Measurements from ENCODE around the gene WDR44. TPM values are rescaled to one million over a fixed set of nuclear protein-coding genes. Genes with fewer than 3 reads are reported as not detected.

WDR44 gene
- total and polyA plus RNA-seq, 10 of the 15 experiments (the other 5 are each of a cell fraction or from before 2014, with no cell fraction given): 3.4 to 14.0 (median 11.6) TPM

DNA sequence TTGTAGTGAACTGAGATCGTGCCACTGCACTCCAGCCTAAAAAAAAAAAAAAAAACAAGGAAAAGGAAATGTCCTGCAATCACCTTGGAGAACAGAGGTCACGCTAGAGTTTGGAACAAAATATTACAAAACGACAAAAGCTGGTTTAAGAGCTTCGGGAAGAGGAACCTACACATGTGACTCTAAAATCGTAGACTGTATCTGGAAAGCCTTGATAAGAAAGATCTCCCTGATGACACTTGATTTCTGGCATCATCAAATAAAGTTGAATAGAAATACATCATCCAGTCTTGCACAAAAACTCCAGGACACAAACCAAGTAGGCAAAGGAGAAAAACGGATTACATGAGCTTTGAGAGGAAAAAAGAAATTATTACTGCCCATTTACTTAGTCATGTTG is 118.6 kb downstream of the WDR44 start:
- Histone ChIP-seq H3K9ac (ENCODE audit: control insufficient read depth, insufficient read depth, low read length) (no peak overlapping the region), H3K36me3 (ENCODE audit: control insufficient read depth in 2 of 2, insufficient read depth in 2 of 2, low read length in 1 of 2) (no peaks in the 10 kb centered on the region), H3K9me3 (replicated peaks; ENCODE audit: control insufficient read depth, insufficient read depth, low read length) (no peaks in the 10 kb centered on the region), H3K4me2 (ENCODE audit: control insufficient read depth, insufficient read depth) (no peak overlapping the region), H3K79me2 (ENCODE audit: control insufficient read depth, insufficient read depth, low read length) (no peaks in the 10 kb centered on the region), H4K20me1 (ENCODE audit: control insufficient read depth, insufficient read depth) (no peaks in the 10 kb centered on the region), H3K4me1 (ENCODE audit: control insufficient read depth, insufficient read depth, low read length) (no peaks in the 10 kb centered on the region), H3K27ac (ENCODE audit: control insufficient read depth, insufficient read depth) (no peak overlapping the region), H3K27me3 (replicated peaks in 1 of 2; ENCODE audit: control insufficient read depth in 2 of 2, insufficient read depth in 2 of 2, low read length in 1 of 2) (no peaks in the 10 kb centered on the region), H3K4me3 (no peak overlapping the region), H2AFZ (ENCODE audit: control insufficient read depth, low read depth, low read length) (no peak overlapping the region)
- ATAC-seq (no peak), FAIRE-seq (no peak), DNase-seq (ENCODE audit: low read depth, low spot score) (no peak)
- ChIA-PET CTCF (interaction anchor here (0.7 kb wide), 1 partner anchor 136 kb away, joined by 3 read pairs; no protein-coding TSS in a partner anchor), RAD21 (ENCODE audit: unreplicated experiment) (interaction anchor here (1.6 kb wide), 1 partner anchor 137 kb away, joined by 3 read pairs; no protein-coding TSS in a partner anchor), SMC1A (ENCODE audit: uncharacterized antibody, unreplicated experiment) (no interaction called here), POLR2A (no interaction called here)
- no TSS peak for BruUV-seq (replicated peaks)
- 22% methylated on average over 5 of the region's 6 CpGs for WGBS (ENCODE audit: insufficient coverage, insufficient replicate concordance, low lambda C conversion rate, missing lambda C conversion rate)
- intact Hi-C loops (cut with micrococcal nuclease; ENCODE audit: unreplicated experiment): no loop called here
- in situ Hi-C loops (cut with MboI): no loop called here
- TF ChIP-seq SPI1 (IDR thresholded peaks at IDR 0.05; ENCODE audit: borderline replicate concordance, insufficient read depth, low read depth, low read length) (no peak), ETV6 (conservative IDR thresholded peaks at IDR 0.05 in 1 of 2, IDR thresholded peaks at IDR 0.05 in 1 of 2; ENCODE audit: borderline replicate concordance in 1 of 2, low read depth in 1 of 2) (no peak)
- TF ChIP-seq, protein P1, sequence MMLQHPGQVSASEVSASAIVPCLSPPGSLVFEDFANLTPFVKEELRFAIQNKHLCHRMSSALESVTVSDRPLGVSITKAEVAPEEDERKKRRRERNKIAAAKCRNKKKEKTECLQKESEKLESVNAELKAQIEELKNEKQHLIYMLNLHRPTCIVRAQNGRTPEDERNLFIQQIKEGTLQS (IDR thresholded peaks at IDR 0.05; ENCODE audit: borderline replicate concordance, extremely low read depth, low read depth, low read length): no peak

DNA sequence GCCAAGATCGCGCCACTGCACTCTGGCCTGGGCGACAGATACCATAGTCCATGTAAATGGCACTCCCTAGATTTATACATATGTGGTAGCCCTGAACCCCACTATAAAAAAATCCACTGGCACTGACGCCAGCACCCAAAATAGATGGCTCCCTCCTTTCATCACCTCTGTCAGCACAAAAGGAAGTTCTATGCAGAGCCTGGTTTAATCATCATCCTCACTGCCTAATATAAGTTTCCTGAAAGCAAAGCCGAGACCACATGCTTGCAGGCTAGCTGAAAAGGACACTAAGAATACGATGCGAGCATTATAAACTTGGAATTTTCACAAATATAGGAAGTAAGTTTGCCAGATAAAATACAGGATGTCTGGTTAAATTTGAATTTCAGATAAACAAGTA is 122.2 kb downstream of the WDR44 start:
- 40% methylated on average over 7 of the region's 7 CpGs for WGBS (ENCODE audit: insufficient coverage, insufficient replicate concordance, low lambda C conversion rate, missing lambda C conversion rate)
- no peaks in the 10 kb centered on the region for H3K27me3 ChIP-seq (replicated peaks in 1 of 2; ENCODE audit: control insufficient read depth in 2 of 2, insufficient read depth in 2 of 2, low read length in 1 of 2)
- no peaks in the 10 kb centered on the region for H3K36me3 ChIP-seq (ENCODE audit: control insufficient read depth in 2 of 2, insufficient read depth in 2 of 2, low read length in 1 of 2)
- FAIRE-seq: no peak
- SMC1A ChIA-PET (ENCODE audit: uncharacterized antibody, unreplicated experiment): interaction anchor here (1.4 kb wide), 1 partner anchor 134 kb away, joined by 3 read pairs; no protein-coding TSS in a partner anchor
- ATAC-seq: no peak
- no peak overlapping the region for H3K4me2 ChIP-seq (ENCODE audit: control insufficient read depth, insufficient read depth)
- no peak overlapping the region for H3K27ac ChIP-seq (ENCODE audit: control insufficient read depth, insufficient read depth)
- no TSS peak for BruUV-seq (replicated peaks)
- DNase-seq (ENCODE audit: low read depth, low spot score): no peak
- H4K20me1 ChIP-seq (ENCODE audit: control insufficient read depth, insufficient read depth): no peaks in the 10 kb centered on the region
- intact Hi-C loops (cut with micrococcal nuclease; ENCODE audit: unreplicated experiment) (no loop called here), in situ Hi-C loops (cut with MboI) (no loop called here)
- no peak overlapping the region for H3K9ac ChIP-seq (ENCODE audit: control insufficient read depth, insufficient read depth, low read length)
- CTCF ChIA-PET: interaction anchor here (0.8 kb wide), 1 partner anchor 133 kb away, joined by 4 read pairs; no protein-coding TSS in a partner anchor
- TF ChIP-seq POU2F2 (IDR thresholded peaks at IDR 0.05; ENCODE audit: borderline replicate concordance, low read depth, low read length) (no peak), KAT2A (conservative IDR thresholded peaks at IDR 0.05; ENCODE audit: control insufficient read depth, low read depth, low read length) (no peak), CREM (IDR thresholded peaks at IDR 0.05; ENCODE audit: low read depth) (no peak), NFYB (IDR thresholded peaks at IDR 0.05; ENCODE audit: insufficient read depth, low read depth, low read length) (no peak), CHD2 (IDR thresholded peaks at IDR 0.05; ENCODE audit: borderline replicate concordance, low read depth, low read length) (no peak), POLR2AphosphoS2 (IDR thresholded peaks at IDR 0.05; ENCODE audit: low read depth, low read length) (no peak), CBX3 (IDR thresholded peaks at IDR 0.05; ENCODE audit: borderline replicate concordance, low read depth) (no peak), HCFC1 (IDR thresholded peaks at IDR 0.05; ENCODE audit: low read length) (no peak), FOXM1 (IDR thresholded peaks at IDR 0.05; ENCODE audit: low read depth, low read length) (no peak), CHD1 (IDR thresholded peaks at IDR 0.05; ENCODE audit: low read depth, low read length) (no peak)
- TF ChIP-seq, protein P2, sequence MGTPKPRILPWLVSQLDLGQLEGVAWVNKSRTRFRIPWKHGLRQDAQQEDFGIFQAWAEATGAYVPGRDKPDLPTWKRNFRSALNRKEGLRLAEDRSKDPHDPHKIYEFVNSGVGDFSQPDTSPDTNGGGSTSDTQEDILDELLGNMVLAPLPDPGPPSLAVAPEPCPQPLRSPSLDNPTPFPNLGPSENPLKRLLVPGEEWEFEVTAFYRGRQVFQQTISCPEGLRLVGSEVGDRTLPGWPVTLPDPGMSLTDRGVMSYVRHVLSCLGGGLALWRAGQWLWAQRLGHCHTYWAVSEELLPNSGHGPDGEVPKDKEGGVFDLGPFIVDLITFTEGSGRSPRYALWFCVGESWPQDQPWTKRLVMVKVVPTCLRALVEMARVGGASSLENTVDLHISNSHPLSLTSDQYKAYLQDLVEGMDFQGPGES (IDR thresholded peaks at IDR 0.05): no peak
- TF ChIP-seq, protein P3, sequence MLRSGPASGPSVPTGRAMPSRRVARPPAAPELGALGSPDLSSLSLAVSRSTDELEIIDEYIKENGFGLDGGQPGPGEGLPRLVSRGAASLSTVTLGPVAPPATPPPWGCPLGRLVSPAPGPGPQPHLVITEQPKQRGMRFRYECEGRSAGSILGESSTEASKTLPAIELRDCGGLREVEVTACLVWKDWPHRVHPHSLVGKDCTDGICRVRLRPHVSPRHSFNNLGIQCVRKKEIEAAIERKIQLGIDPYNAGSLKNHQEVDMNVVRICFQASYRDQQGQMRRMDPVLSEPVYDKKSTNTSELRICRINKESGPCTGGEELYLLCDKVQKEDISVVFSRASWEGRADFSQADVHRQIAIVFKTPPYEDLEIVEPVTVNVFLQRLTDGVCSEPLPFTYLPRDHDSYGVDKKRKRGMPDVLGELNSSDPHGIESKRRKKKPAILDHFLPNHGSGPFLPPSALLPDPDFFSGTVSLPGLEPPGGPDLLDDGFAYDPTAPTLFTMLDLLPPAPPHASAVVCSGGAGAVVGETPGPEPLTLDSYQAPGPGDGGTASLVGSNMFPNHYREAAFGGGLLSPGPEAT (IDR thresholded peaks at IDR 0.05; ENCODE audit: low read depth): no peak
- POLR2A ChIA-PET: no interaction called here
- no peak overlapping the region for H3K4me3 ChIP-seq
- H3K79me2 ChIP-seq (ENCODE audit: control insufficient read depth, insufficient read depth, low read length): no peaks in the 10 kb centered on the region
- no peaks in the 10 kb centered on the region for H3K4me1 ChIP-seq (ENCODE audit: control insufficient read depth, insufficient read depth, low read length)
- RAD21 ChIA-PET (ENCODE audit: unreplicated experiment): no interaction called here
- H2AFZ ChIP-seq (ENCODE audit: control insufficient read depth, low read depth, low read length): no peak overlapping the region
- H3K9me3 ChIP-seq (replicated peaks; ENCODE audit: control insufficient read depth, insufficient read depth, low read length): peaks cover 2% of the 10 kb centered on the region; the same call in 1 of the 3 replicates

Data from GM12878 (cell line).